ENCODE results near the gene ZNF101. TPM values are rescaled to one million over a fixed set of nuclear protein-coding genes. Genes with fewer than 3 reads are reported as not detected.

ZNF101 gene
- total and polyA plus RNA-seq, 9 of the 15 experiments (the other 6 are each of a cell fraction or from before 2014, with no cell fraction given), result 9.6 to 20.3 (median 12.4) TPM

GRCh38 chr19:19668230-19669012 is at the start of gene ZNF101 (continued):
- 0 out of 2 replicates have a peak, but pooled peaks have one; percentile 37 for TF ChIP-seq ETS1 (conservative IDR thresholded peaks at IDR 0.05; ENCODE audit: control insufficient read depth, low read depth, low read length)
- TF ChIP-seq PHB (CRISPR knock-in tag; IDR thresholded peaks at IDR 0.05), result 0 out of 2 replicates have a peak, but pooled peaks have one; percentile 58
- peak; percentile 81 for TF ChIP-seq NEUROD1 (IDR thresholded peaks at IDR 0.05; ENCODE audit: borderline replicate concordance, low read depth, low read length, partially characterized antibody)
- TF ChIP-seq RBM15 (IDR thresholded peaks at IDR 0.05; ENCODE audit: insufficient read depth, low read length), result no peak
- no peak for TF ChIP-seq FOXP4 (CRISPR knock-in tag; IDR thresholded peaks at IDR 0.05; ENCODE audit: borderline replicate concordance)
- TF ChIP-seq NFYB (IDR thresholded peaks at IDR 0.05; ENCODE audit: extremely low read depth, insufficient read length), result peak; percentile 100
- no peak for TF ChIP-seq NFE2 (IDR thresholded peaks at IDR 0.05; ENCODE audit: low read depth)
- TF ChIP-seq ZNF395 (CRISPR knock-in tag; IDR thresholded peaks at IDR 0.05), result no peak
- 0 out of 3 replicates have a peak, but pooled peaks of 1 of the 2 experiments have one; percentile 31 for TF ChIP-seq CBX3 (IDR thresholded peaks at IDR 0.05; ENCODE audit: borderline replicate concordance in 1 of 2, low read length in 2 of 2)
- TF ChIP-seq, protein P1, sequence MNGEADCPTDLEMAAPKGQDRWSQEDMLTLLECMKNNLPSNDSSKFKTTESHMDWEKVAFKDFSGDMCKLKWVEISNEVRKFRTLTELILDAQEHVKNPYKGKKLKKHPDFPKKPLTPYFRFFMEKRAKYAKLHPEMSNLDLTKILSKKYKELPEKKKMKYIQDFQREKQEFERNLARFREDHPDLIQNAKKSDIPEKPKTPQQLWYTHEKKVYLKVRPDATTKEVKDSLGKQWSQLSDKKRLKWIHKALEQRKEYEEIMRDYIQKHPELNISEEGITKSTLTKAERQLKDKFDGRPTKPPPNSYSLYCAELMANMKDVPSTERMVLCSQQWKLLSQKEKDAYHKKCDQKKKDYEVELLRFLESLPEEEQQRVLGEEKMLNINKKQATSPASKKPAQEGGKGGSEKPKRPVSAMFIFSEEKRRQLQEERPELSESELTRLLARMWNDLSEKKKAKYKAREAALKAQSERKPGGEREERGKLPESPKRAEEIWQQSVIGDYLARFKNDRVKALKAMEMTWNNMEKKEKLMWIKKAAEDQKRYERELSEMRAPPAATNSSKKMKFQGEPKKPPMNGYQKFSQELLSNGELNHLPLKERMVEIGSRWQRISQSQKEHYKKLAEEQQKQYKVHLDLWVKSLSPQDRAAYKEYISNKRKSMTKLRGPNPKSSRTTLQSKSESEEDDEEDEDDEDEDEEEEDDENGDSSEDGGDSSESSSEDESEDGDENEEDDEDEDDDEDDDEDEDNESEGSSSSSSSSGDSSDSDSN (IDR thresholded peaks at IDR 0.05; ENCODE audit: borderline replicate concordance in 1 of 2, low read depth in 2 of 2, low read length in 2 of 2), result 0 out of 4 replicates have a peak, but pooled peaks have one; percentile 18 to 63
- TF ChIP-seq MBD2 (IDR thresholded peaks at IDR 0.05; ENCODE audit: borderline replicate concordance, low read depth), result peak; percentile 85
- TF ChIP-seq, protein P2, sequence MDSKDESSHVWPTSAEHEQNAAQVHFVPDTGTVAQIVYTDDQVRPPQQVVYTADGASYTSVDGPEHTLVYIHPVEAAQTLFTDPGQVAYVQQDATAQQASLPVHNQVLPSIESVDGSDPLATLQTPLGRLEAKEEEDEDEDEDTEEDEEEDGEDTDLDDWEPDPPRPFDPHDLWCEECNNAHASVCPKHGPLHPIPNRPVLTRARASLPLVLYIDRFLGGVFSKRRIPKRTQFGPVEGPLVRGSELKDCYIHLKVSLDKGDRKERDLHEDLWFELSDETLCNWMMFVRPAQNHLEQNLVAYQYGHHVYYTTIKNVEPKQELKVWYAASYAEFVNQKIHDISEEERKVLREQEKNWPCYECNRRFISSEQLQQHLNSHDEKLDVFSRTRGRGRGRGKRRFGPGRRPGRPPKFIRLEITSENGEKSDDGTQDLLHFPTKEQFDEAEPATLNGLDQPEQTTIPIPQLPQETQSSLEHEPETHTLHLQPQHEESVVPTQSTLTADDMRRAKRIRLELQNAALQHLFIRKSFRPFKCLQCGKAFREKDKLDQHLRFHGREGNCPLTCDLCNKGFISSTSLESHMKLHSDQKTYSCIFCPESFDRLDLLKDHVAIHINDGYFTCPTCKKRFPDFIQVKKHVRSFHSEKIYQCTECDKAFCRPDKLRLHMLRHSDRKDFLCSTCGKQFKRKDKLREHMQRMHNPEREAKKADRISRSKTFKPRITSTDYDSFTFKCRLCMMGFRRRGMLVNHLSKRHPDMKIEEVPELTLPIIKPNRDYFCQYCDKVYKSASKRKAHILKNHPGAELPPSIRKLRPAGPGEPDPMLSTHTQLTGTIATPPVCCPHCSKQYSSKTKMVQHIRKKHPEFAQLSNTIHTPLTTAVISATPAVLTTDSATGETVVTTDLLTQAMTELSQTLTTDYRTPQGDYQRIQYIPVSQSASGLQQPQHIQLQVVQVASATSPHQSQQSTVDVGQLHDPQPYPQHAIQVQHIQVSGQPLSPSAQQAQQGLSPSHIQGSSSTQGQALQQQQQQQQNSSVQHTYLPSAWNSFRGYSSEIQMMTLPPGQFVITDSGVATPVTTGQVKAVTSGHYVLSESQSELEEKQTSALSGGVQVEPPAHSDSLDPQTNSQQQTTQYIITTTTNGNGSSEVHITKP (IDR thresholded peaks at IDR 0.05; ENCODE audit: partially characterized antibody), result peak; percentile 97
